KMS-11 (cell line): ENCODE results near the gene NPTX2.

ENCODE experiments used
- H2AFZ ChIP-seq: fragments of 200-600 bp; sonication (generic); 2 replicates; pipeline ENCODE4 v1.6.1; 2016; ENCODE audit warnings: antibody characterized with exemption, mixed run types, low read depth
- H3K27ac ChIP-seq: fragments of 200-600 bp; sonication (generic); 2 replicates; pipeline ENCODE4 v1.6.1; 2016; ENCODE audit warnings: mild to moderate bottlenecking, mixed run types
- H3K27me3 ChIP-seq: fragments of 200-600 bp; sonication (generic); 2 replicates; pipeline ENCODE4 v1.6.1; 2017; ENCODE audit warnings: mild to moderate bottlenecking, low read depth, mixed run types, moderate library complexity; ENCODE audit not compliant: insufficient read depth
- H3K36me3 ChIP-seq: fragments of 200-600 bp; sonication (generic); 2 replicates; pipeline ENCODE4 v1.6.1; 2017; ENCODE audit warnings: mild to moderate bottlenecking, mixed run types; ENCODE audit not compliant: insufficient read depth
- H3K4me1 ChIP-seq: fragments of 200-600 bp; sonication (generic); 2 replicates; pipeline ENCODE4 v1.6.1; 2016; ENCODE audit warnings: mild to moderate bottlenecking, low read depth, mixed run types; ENCODE audit not compliant: poor library complexity, severe bottlenecking
- H3K4me2 ChIP-seq: fragments of 200-600 bp; sonication (generic); 2 replicates; pipeline ENCODE4 v1.7.0; 2016; ENCODE audit warnings: mild to moderate bottlenecking, mixed run types
- H3K4me3 ChIP-seq: fragments of 200-600 bp; sonication (generic); IDR thresholded peaks from 2 replicates; pipeline ENCODE4 v1.6.1; 2017; ENCODE audit warnings: low read depth, low read length, mixed read lengths; ENCODE audit not compliant: insufficient read depth
- H3K79me2 ChIP-seq: fragments of 200-600 bp; sonication (generic); 2 replicates; pipeline ENCODE4 v1.6.1; 2016; ENCODE audit warnings: low read depth, mixed run types; ENCODE audit not compliant: insufficient read depth
- H3K9ac ChIP-seq: fragments of 200-600 bp; sonication (generic); 2 replicates; pipeline ENCODE4 v1.6.1; 2016; ENCODE audit warnings: mild to moderate bottlenecking, mixed run types
- H4K20me1 ChIP-seq: fragments of 200-600 bp; sonication (generic); 2 replicates; pipeline ENCODE4 v1.6.1; 2016; ENCODE audit warnings: mild to moderate bottlenecking, mixed run types; ENCODE audit not compliant: insufficient read depth
- TF ChIP-seq, protein P1 (sequence below): fragments of 200-600 bp; sonication (generic); conservative IDR thresholded peaks from 2 replicates; pipeline ENCODE4 v1.6.1; 2017; ENCODE audit warnings: low read depth, mild to moderate bottlenecking, antibody characterized with exemption, low read length, moderate library complexity, mixed read lengths

Gene NPTX2

DNA sequence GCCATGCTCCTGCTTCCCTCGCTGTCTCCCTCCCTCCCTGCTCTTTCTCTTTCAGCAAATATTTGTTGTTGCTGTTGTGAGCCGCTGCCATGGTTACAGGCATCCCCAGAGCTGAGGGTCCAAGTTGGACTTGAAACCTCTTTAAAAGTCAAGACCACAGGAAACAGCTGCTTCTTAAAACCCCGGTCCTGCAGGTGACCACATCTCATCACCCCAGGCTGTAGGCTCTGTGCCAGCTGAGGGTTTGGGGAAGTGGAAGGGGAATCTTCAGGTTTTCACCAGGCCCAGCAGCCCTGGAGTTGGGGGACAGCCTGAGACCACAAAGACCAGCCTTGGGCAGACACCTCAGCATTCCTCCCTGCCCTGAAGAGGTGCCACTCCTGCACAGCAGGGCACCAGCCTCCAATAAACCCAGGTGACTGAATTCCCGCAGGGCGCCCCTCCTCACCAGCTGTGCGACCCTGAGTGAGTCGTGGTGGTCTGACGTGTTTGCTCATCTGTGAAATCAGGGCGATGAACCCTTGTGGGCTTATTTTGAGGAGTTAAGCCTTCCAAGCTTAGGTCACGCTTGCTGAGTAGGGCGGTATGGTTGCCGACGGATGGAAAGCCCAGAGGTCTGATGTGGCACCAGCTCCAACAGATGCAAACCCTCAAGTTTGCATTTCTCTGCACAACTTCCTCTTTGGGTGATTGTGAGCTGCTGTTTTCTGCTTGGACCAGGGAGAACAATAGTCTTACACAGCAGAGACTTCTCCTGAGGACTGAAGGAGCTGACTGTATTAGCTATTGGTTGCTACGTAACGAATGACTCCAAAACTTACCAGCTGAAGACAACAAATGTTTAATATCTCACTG is 24.8 kb downstream of the NPTX2 start:
- H3K27me3 ChIP-seq: no peaks in the 10 kb centered on the region
- H3K4me3 ChIP-seq: no peak overlapping the region
- no peaks in the 10 kb centered on the region for H4K20me1 ChIP-seq
- no peak overlapping the region for H3K4me2 ChIP-seq
- H3K36me3 ChIP-seq: no peaks in the 10 kb centered on the region
- H3K4me1 ChIP-seq: no peaks in the 10 kb centered on the region
- no peak overlapping the region for H2AFZ ChIP-seq
- no peak overlapping the region for H3K27ac ChIP-seq
- TF ChIP-seq, protein P1, sequence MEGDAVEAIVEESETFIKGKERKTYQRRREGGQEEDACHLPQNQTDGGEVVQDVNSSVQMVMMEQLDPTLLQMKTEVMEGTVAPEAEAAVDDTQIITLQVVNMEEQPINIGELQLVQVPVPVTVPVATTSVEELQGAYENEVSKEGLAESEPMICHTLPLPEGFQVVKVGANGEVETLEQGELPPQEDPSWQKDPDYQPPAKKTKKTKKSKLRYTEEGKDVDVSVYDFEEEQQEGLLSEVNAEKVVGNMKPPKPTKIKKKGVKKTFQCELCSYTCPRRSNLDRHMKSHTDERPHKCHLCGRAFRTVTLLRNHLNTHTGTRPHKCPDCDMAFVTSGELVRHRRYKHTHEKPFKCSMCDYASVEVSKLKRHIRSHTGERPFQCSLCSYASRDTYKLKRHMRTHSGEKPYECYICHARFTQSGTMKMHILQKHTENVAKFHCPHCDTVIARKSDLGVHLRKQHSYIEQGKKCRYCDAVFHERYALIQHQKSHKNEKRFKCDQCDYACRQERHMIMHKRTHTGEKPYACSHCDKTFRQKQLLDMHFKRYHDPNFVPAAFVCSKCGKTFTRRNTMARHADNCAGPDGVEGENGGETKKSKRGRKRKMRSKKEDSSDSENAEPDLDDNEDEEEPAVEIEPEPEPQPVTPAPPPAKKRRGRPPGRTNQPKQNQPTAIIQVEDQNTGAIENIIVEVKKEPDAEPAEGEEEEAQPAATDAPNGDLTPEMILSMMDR: no peak
- no peak overlapping the region for H3K9ac ChIP-seq
- H3K79me2 ChIP-seq: no peaks in the 10 kb centered on the region

- no peaks in the 10 kb centered on the region for H3K79me2 ChIP-seq
- H3K27me3 ChIP-seq: no peaks in the 10 kb centered on the region
- no peak overlapping the region for H2AFZ ChIP-seq
- no peak overlapping the region for H3K4me3 ChIP-seq
- H3K36me3 ChIP-seq: no peaks in the 10 kb centered on the region
- H3K4me2 ChIP-seq: no peak overlapping the region
- no peaks in the 10 kb centered on the region for H3K4me1 ChIP-seq
- no peaks in the 10 kb centered on the region for H4K20me1 ChIP-seq
- no peak overlapping the region for H3K9ac ChIP-seq
- H3K27ac ChIP-seq: no peak overlapping the region
- TF ChIP-seq, protein P1: no peak
Observed at GRCh38 chr7:98643236-98643985, 26.3 kb downstream of the NPTX2 start.

DNA sequence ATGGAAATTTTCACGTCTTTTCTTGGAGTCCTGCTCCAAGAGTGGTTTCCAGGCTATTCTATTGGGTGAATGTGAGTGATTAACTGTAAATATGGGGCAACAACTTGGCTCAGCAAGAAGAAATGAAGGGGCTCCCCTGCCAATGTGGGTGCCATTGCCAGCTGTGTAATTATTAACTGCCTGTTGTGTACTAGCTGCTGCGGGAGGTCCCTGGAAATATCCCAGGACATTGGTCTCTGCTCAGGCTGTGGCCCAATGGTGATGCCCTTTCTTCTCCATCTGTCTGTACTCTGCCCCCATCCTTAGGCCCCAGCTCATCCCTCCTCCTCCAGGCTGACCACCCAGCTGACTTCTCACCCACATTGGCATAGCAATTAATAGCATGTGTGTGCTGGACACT is 29.4 kb downstream of the NPTX2 start:
- no peak overlapping the region for H3K4me3 ChIP-seq
- H3K4me2 ChIP-seq: no peak overlapping the region
- no peaks in the 10 kb centered on the region for H3K36me3 ChIP-seq
- H3K79me2 ChIP-seq: no peaks in the 10 kb centered on the region
- H2AFZ ChIP-seq: no peak overlapping the region
- no peak overlapping the region for H3K9ac ChIP-seq
- H3K4me1 ChIP-seq: no peaks in the 10 kb centered on the region
- H3K27me3 ChIP-seq: no peaks in the 10 kb centered on the region
- H4K20me1 ChIP-seq: no peaks in the 10 kb centered on the region
- TF ChIP-seq, protein P1: no peak
- H3K27ac ChIP-seq: no peak overlapping the region

- Histone ChIP-seq H3K27ac (no peak overlapping the region), H2AFZ (no peak overlapping the region), H3K4me2 (no peak overlapping the region), H3K79me2 (no peaks in the 10 kb centered on the region), H3K36me3 (no peaks in the 10 kb centered on the region), H3K4me3 (no peak overlapping the region), H3K27me3 (no peaks in the 10 kb centered on the region), H3K4me1 (no peaks in the 10 kb centered on the region), H4K20me1 (no peaks in the 10 kb centered on the region), H3K9ac (no peak overlapping the region)
- TF ChIP-seq, protein P1: no peak
Observed at GRCh38 chr7:98647326-98647725, 30.2 kb downstream of the NPTX2 start.
